A549 (cell line): ENCODE measurements around the gene FBXL7.

Source experiments
- GATA3 ChIP-seq: IDR thresholded peaks from 2 replicates; pipeline ENCODE4 v1.6.1; 2012; ENCODE audit warnings: borderline replicate concordance
- JUN ChIP-seq, 2 experiments: fragments of >200 bp; sonication (Bioruptor Twin); formaldehyde crosslinking; IDR thresholded peaks; 2 replicates in 1 of 2; 3 replicates in 1 of 2; pipeline ENCODE4 v1.6.1; 2016 to 2017
- JUNB ChIP-seq: fragments of >200 bp; sonication (Bioruptor Twin); formaldehyde crosslinking; IDR thresholded peaks from 2 replicates; pipeline ENCODE4 v1.6.1; 2016
- PHF8 ChIP-seq: fragments of 200-600 bp; sonication (generic); IDR thresholded peaks from 2 replicates; pipeline ENCODE4 v1.6.1; 2016; ENCODE audit warnings: low read depth, mild to moderate bottlenecking, antibody characterized with exemption, moderate library complexity, borderline replicate concordance
- RAD21 ChIP-seq, 2 experiments: fragments of >200 bp in 1 of 2; sonication (Bioruptor Twin) in 1 of 2; formaldehyde crosslinking in 1 of 2; IDR thresholded peaks in 1 of 2; conservative IDR thresholded peaks in 1 of 2; 2 replicates in 1 of 2; 3 replicates in 1 of 2; pipeline ENCODE4 v1.6.1; 2012 to 2018; ENCODE audit warnings: inconsistent platforms in 1 of 2
- TF ChIP-seq, protein P1 (sequence below): fragments of >200 bp; sonication (Bioruptor Twin); formaldehyde crosslinking; IDR thresholded peaks from 3 replicates; pipeline ENCODE4 v1.5.1; 2016
- TF ChIP-seq, protein P2 (sequence below): IDR thresholded peaks from 2 replicates; pipeline ENCODE4 v1.6.1; 2012

DNA sequence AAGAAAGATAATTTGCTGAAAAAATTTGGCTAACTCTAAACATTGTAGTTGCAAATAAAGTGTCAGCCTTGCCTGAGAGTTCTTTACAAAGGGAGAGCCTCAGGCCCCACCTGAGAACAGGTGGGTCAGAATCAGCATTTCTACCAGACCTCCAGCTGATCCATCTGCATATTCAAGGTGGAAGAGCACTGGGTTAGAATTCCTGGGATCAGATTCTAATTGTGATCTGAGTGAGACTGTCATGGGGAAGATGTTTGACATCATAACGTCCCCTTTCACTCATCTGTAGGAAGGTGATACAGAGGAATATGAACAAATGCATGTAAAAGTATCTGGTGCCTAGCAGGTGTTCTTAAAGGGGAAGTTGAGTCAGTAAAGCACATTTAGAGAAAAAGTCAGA is 54.6 kb downstream of the FBXL7 start:
- TF ChIP-seq, protein P1, sequence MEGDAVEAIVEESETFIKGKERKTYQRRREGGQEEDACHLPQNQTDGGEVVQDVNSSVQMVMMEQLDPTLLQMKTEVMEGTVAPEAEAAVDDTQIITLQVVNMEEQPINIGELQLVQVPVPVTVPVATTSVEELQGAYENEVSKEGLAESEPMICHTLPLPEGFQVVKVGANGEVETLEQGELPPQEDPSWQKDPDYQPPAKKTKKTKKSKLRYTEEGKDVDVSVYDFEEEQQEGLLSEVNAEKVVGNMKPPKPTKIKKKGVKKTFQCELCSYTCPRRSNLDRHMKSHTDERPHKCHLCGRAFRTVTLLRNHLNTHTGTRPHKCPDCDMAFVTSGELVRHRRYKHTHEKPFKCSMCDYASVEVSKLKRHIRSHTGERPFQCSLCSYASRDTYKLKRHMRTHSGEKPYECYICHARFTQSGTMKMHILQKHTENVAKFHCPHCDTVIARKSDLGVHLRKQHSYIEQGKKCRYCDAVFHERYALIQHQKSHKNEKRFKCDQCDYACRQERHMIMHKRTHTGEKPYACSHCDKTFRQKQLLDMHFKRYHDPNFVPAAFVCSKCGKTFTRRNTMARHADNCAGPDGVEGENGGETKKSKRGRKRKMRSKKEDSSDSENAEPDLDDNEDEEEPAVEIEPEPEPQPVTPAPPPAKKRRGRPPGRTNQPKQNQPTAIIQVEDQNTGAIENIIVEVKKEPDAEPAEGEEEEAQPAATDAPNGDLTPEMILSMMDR = no peak
- no peak for TF ChIP-seq JUN (IDR thresholded peaks at IDR 0.05)
- TF ChIP-seq JUNB = no peak
- TF ChIP-seq, protein P2, sequence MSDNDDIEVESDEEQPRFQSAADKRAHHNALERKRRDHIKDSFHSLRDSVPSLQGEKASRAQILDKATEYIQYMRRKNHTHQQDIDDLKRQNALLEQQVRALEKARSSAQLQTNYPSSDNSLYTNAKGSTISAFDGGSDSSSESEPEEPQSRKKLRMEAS = no peak
- TF ChIP-seq GATA3 = no peak
- no peak for TF ChIP-seq RAD21 (conservative IDR thresholded peaks at IDR 0.05 in 1 of 2, IDR thresholded peaks at IDR 0.05 in 1 of 2)
- TF ChIP-seq PHF8 = no peak
